Mononuclear cell (primary cell): ENCODE results near the gene TRIO. TPM values are rescaled to one million over a fixed set of nuclear protein-coding genes. Genes with fewer than 3 reads are reported as not detected.
"Not testable (repeated sequence)": the region's sequence is repeated elsewhere in the genome, so short reads cannot be mapped to it uniquely, and the experiment has no call there.

Experiments used
- H3K27me3 ChIP-seq: 2 replicates; pipeline ENCODE4 v1.6.0; 2011; ENCODE audit warnings: low read length, control low read depth; ENCODE audit not compliant: insufficient read depth
- H3K4me1 ChIP-seq: 2 replicates; pipeline ENCODE4 v1.5.1; 2011; ENCODE audit warnings: mild to moderate bottlenecking, low read length, control low read depth; ENCODE audit not compliant: insufficient read depth
- H3K4me3 ChIP-seq: 2 replicates; pipeline ENCODE4 v1.5.1; 2011; ENCODE audit warnings: mild to moderate bottlenecking, low read length, moderate library complexity
- H3K9me3 ChIP-seq: 2 replicates; pipeline ENCODE4 v1.5.1; 2011; ENCODE audit warnings: low read depth, mild to moderate bottlenecking, control low read depth, low read length
- total RNA-seq: library from RNA; depleted of rRNA; stranded (reverse); fragments of >200 nt; gene quantifications from one replicate; pipeline ENCODE4 v1.2.3, GENCODE V29; 2012

Gene TRIO
- total RNA-seq, result 48.9 TPM

- Histone ChIP-seq H3K4me1 (peaks cover 31% of the 10 kb centered on the region), H3K27me3 (peaks cover 4% of the 10 kb centered on the region), H3K4me3 (peak within 1 kb of the TSS; percentile 75), H3K9me3 (no peaks in the 10 kb centered on the region)
These were observed at the start of gene TRIO for GRCh38 chr5:14142827-14143545. TSS of gene TRIO (plus strand) at chr5:14143342. CDS start at chr5:14143726, 384 bp downstream.

GRCh38 chr5:14097380-14097779, 45.8 kb upstream of the TRIO start:
- H3K4me1 ChIP-seq, H3K9me3 ChIP-seq, H3K4me3 ChIP-seq, H3K27me3 ChIP-seq: not testable (repeated sequence)

GRCh38 chr5:14097998-14098471, 45.1 kb upstream of the TRIO start:
- H3K27me3 ChIP-seq, result peaks cover 6% of the 10 kb centered on the region
- no peaks in the 10 kb centered on the region for H3K4me1 ChIP-seq
- H3K9me3 ChIP-seq, result peaks cover 7% of the 10 kb centered on the region
- H3K4me3 ChIP-seq, result no peak overlapping the region

GRCh38 chr5:14100281-14100680, 42.9 kb upstream of the TRIO start:
- Histone ChIP-seq H3K4me1 (no peaks in the 10 kb centered on the region), H3K27me3 (no peaks in the 10 kb centered on the region), H3K9me3 (peaks cover 7% of the 10 kb centered on the region), H3K4me3 (no peak overlapping the region)

GRCh38 chr5:14101922-14102321, 41.2 kb upstream of the TRIO start:
- no peak overlapping the region for H3K4me3 ChIP-seq
- H3K9me3 ChIP-seq, result peaks cover 2% of the 10 kb centered on the region
- no peaks in the 10 kb centered on the region for H3K27me3 ChIP-seq
- no peaks in the 10 kb centered on the region for H3K4me1 ChIP-seq

- H3K9me3 ChIP-seq, result no peaks in the 10 kb centered on the region
- H3K4me3 ChIP-seq, result no peak overlapping the region
- H3K27me3 ChIP-seq, result peaks cover 4% of the 10 kb centered on the region
- no peaks in the 10 kb centered on the region for H3K4me1 ChIP-seq
These were observed 40.5 kb upstream of the TRIO start for GRCh38 chr5:14102666-14103065.

- Histone ChIP-seq H3K9me3 (no peaks in the 10 kb centered on the region), H3K27me3 (peaks cover 4% of the 10 kb centered on the region), H3K4me3 (no peak overlapping the region), H3K4me1 (peaks cover 16% of the 10 kb centered on the region)
These were observed 37.3 kb upstream of the TRIO start for GRCh38 chr5:14105718-14106410.

- Histone ChIP-seq H3K4me3 (no peak overlapping the region), H3K27me3 (peaks cover 4% of the 10 kb centered on the region), H3K9me3 (no peaks in the 10 kb centered on the region), H3K4me1 (peaks cover 16% of the 10 kb centered on the region)
These were observed 35.6 kb upstream of the TRIO start for GRCh38 chr5:14107536-14107935.

- no peak overlapping the region for H3K4me3 ChIP-seq
These were observed 34.8 kb upstream of the TRIO start for GRCh38 chr5:14108170-14108996.

GRCh38 chr5:14109041-14109747, 33.9 kb upstream of the TRIO start:
- Histone ChIP-seq H3K4me1 (peaks cover 16% of the 10 kb centered on the region), H3K4me3 (no peak overlapping the region), H3K27me3 (peaks cover 4% of the 10 kb centered on the region), H3K9me3 (no peaks in the 10 kb centered on the region)

More at GRCh38 chr5:14108170-14108996, 34.8 kb upstream of the TRIO start:
- Histone ChIP-seq H3K27me3 (peaks cover 4% of the 10 kb centered on the region), H3K9me3 (no peaks in the 10 kb centered on the region), H3K4me1 (peaks cover 16% of the 10 kb centered on the region)

GRCh38 chr5:14109771-14110170, 33.4 kb upstream of the TRIO start:
- H3K4me3 ChIP-seq, result no peak overlapping the region
- peaks cover 4% of the 10 kb centered on the region for H3K27me3 ChIP-seq

GRCh38 chr5:14110196-14110595, 32.9 kb upstream of the TRIO start:
- peaks cover 4% of the 10 kb centered on the region for H3K27me3 ChIP-seq
- H3K4me1 ChIP-seq, result peaks cover 16% of the 10 kb centered on the region
- no peaks in the 10 kb centered on the region for H3K9me3 ChIP-seq

More at GRCh38 chr5:14109771-14110170, 33.4 kb upstream of the TRIO start:
- peaks cover 16% of the 10 kb centered on the region for H3K4me1 ChIP-seq
- no peaks in the 10 kb centered on the region for H3K9me3 ChIP-seq

GRCh38 chr5:14110680-14111079, 32.5 kb upstream of the TRIO start:
- H3K4me3 ChIP-seq, result no peak overlapping the region
- peaks cover 4% of the 10 kb centered on the region for H3K27me3 ChIP-seq
- H3K4me1 ChIP-seq, result peaks cover 16% of the 10 kb centered on the region
- no peaks in the 10 kb centered on the region for H3K9me3 ChIP-seq

More at GRCh38 chr5:14110196-14110595, 32.9 kb upstream of the TRIO start:
- no peak overlapping the region for H3K4me3 ChIP-seq

GRCh38 chr5:14112998-14113652, 30.0 kb upstream of the TRIO start:
- peaks cover 14% of the 10 kb centered on the region for H3K4me1 ChIP-seq
- H3K4me3 ChIP-seq, result no peak overlapping the region
- no peaks in the 10 kb centered on the region for H3K27me3 ChIP-seq
- no peaks in the 10 kb centered on the region for H3K9me3 ChIP-seq
